Measurements from ENCODE around the gene PCBP3. TPM values are rescaled to one million over a fixed set of nuclear protein-coding genes. Genes with fewer than 3 reads are reported as not detected.

PCBP3 gene
- polyA plus RNA-seq, 1 donor (not counting 4 experiments of a cell fraction or from before 2014, with no cell fraction given), result 0.25 TPM

- no peaks in the 10 kb centered on the region for H3K79me2 ChIP-seq (ENCODE audit: control insufficient read depth, insufficient read depth, low read length)
- H2AFZ ChIP-seq (ENCODE audit: control insufficient read depth, low read length), result peak within 1 kb of the TSS; percentile 31
- peak within 1 kb of the TSS; percentile 50 to 56 (median 51) for H3K4me3 ChIP-seq (ENCODE audit: control insufficient read depth in 2 of 3, extremely low read depth in 1 of 3, insufficient read depth in 2 of 3, low read depth in 1 of 3, low read length in 3 of 3)
- peaks cover 24% of the 10 kb centered on the region for H3K27me3 ChIP-seq (ENCODE audit: control insufficient read depth, extremely low read depth, insufficient read depth, low read length)
- H3K36me3 ChIP-seq (ENCODE audit: control insufficient read depth in 2 of 2, extremely low read depth in 1 of 2, insufficient read depth in 2 of 2, low read length in 2 of 2), result no peaks in the 10 kb centered on the region
- dilution Hi-C loops (cut with MboI; ENCODE audit: extremely low pct_ligation_motif_present, low sequenced_read_pairs), result no loop called here
- no peaks in the 10 kb centered on the region for H3K9me1 ChIP-seq (ENCODE audit: control insufficient read depth, extremely low read depth, insufficient read depth, low read length)
- no peaks in the 10 kb centered on the region for H3K9me3 ChIP-seq (ENCODE audit: control insufficient read depth, low read depth, low read length)
- H3K4me1 ChIP-seq (ENCODE audit: control insufficient read depth, extremely low read depth, insufficient read depth, low read length), result peaks cover 5% of the 10 kb centered on the region
- DNase-seq (ENCODE audit: low read depth, low spot score) (peak; percentile 15), FAIRE-seq (peak; percentile 79)
- H3K4me2 ChIP-seq (ENCODE audit: control insufficient read depth, extremely low read depth, insufficient read depth, low read depth, low read length), result peak within 1 kb of the TSS; percentile 96
- TF ChIP-seq EZH2 (IDR thresholded peaks at IDR 0.05; ENCODE audit: low read length) (no peak), CTCF (optimal IDR thresholded peaks at IDR 0.05 in 1 of 3, IDR thresholded peaks at IDR 0.05 in 1 of 3, conservative IDR thresholded peaks at IDR 0.05 in 1 of 3; ENCODE audit: extremely low read depth in 1 of 3, insufficient read depth in 2 of 3, low read length in 3 of 3) (no peak)
- no peaks in the 10 kb centered on the region for H4K20me1 ChIP-seq (ENCODE audit: control insufficient read depth, extremely low read depth, insufficient read depth, low read length)
- peak within 1 kb of the TSS; percentile 36 for H3K27ac ChIP-seq (ENCODE audit: control insufficient read depth, insufficient read depth, low read length)
- H3K9ac ChIP-seq (ENCODE audit: control insufficient read depth, extremely low read depth, insufficient read depth, low read length), result peak within 1 kb of the TSS; percentile 37
Measured at GRCh38 chr21:45981151-45982091, 337.9 kb downstream of the PCBP3 start, which contains the start of gene COL6A1. Gene COL6A1 (plus strand): TSS chr21:45981770. CDS start chr21:45981851, 81 bp downstream.

- no peak for FAIRE-seq
- H3K79me2 ChIP-seq (ENCODE audit: control insufficient read depth, insufficient read depth, low read length), result no peaks in the 10 kb centered on the region
- peak overlapping the region; percentile 12 for H2AFZ ChIP-seq (ENCODE audit: control insufficient read depth, low read length)
- H4K20me1 ChIP-seq (ENCODE audit: control insufficient read depth, extremely low read depth, insufficient read depth, low read length), result no peaks in the 10 kb centered on the region
- no peaks in the 10 kb centered on the region for H3K36me3 ChIP-seq (ENCODE audit: control insufficient read depth in 2 of 2, extremely low read depth in 1 of 2, insufficient read depth in 2 of 2, low read length in 2 of 2)
- peak overlapping the region; percentile 75 for H3K4me2 ChIP-seq (ENCODE audit: control insufficient read depth, extremely low read depth, insufficient read depth, low read depth, low read length)
- H3K4me1 ChIP-seq (ENCODE audit: control insufficient read depth, extremely low read depth, insufficient read depth, low read length), result peaks cover 5% of the 10 kb centered on the region
- H3K9me3 ChIP-seq (ENCODE audit: control insufficient read depth, low read depth, low read length), result no peaks in the 10 kb centered on the region
- peak overlapping the region; percentile 38 to 51 (median 40) for H3K4me3 ChIP-seq (ENCODE audit: control insufficient read depth in 2 of 3, extremely low read depth in 1 of 3, insufficient read depth in 2 of 3, low read depth in 1 of 3, low read length in 3 of 3)
- peaks cover 21% of the 10 kb centered on the region for H3K27me3 ChIP-seq (ENCODE audit: control insufficient read depth, extremely low read depth, insufficient read depth, low read length)
- no peak for DNase-seq (ENCODE audit: low read depth, low spot score)
- H3K9ac ChIP-seq (ENCODE audit: control insufficient read depth, extremely low read depth, insufficient read depth, low read length), result peak overlapping the region; percentile 37
- peak; percentile 53 for TF ChIP-seq EZH2 (IDR thresholded peaks at IDR 0.05; ENCODE audit: low read length)
- no peak for TF ChIP-seq CTCF (optimal IDR thresholded peaks at IDR 0.05 in 1 of 3, IDR thresholded peaks at IDR 0.05 in 1 of 3, conservative IDR thresholded peaks at IDR 0.05 in 1 of 3; ENCODE audit: extremely low read depth in 1 of 3, insufficient read depth in 2 of 3, low read length in 3 of 3)
- no peak overlapping the region for H3K27ac ChIP-seq (ENCODE audit: control insufficient read depth, insufficient read depth, low read length)
- dilution Hi-C loops (cut with MboI; ENCODE audit: extremely low pct_ligation_motif_present, low sequenced_read_pairs), result no loop called here
- H3K9me1 ChIP-seq (ENCODE audit: control insufficient read depth, extremely low read depth, insufficient read depth, low read length), result no peaks in the 10 kb centered on the region
Measured at GRCh38 chr21:45982092-45982757, 338.7 kb downstream of the PCBP3 start.
